Mesenteric fat pad (tissue), 1 donor: Measurements from ENCODE around the gene DCAF17. TPM values are rescaled to one million over a fixed set of nuclear protein-coding genes. Genes with fewer than 3 reads are reported as not detected.
"Not testable (repeated sequence)": the region's sequence is repeated elsewhere in the genome, so short reads cannot be mapped to it uniquely, and the experiment has no call there.

ENCODE experiments used
- DNase-seq: peaks from one replicate; pipeline ENCODE4 v3.0.0-alpha.2; 2020; ENCODE audit warnings: low spot score
- total RNA-seq: library from RNA; stranded (reverse); fragmentation: NEBNext Ultra II Directional; extraction: Animal tissue kit (Norgen Biotek cat#: 25700); gene quantifications from one replicate; pipeline ENCODE4 v1.2.1, GENCODE V29; 2021
- donor health status: DM: yes; HTN: yes; CAD: no.

The DCAF17 gene
- total RNA-seq, 1 donor from 2014 or later: 10.9 TPM

DNA sequence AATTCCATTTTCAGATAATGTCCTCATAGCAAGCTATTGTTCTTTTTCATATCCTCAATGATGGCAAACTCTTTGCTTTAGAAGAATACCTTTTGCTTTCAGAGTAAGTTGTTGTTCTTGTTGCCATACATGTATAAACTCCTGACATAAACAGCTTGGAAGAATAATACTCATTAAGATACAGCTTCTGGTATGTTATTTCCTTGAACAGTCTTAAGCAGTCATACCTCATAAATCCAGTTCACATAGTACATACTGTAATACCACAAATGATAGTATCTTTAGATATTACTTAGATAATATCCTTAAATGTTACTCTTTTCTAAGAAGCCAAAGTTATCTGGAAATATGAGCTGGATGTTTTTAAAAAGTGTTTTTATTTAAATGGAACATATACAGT is 23.4 kb upstream of the DCAF17 start:
- DNase-seq: no peak

DNA sequence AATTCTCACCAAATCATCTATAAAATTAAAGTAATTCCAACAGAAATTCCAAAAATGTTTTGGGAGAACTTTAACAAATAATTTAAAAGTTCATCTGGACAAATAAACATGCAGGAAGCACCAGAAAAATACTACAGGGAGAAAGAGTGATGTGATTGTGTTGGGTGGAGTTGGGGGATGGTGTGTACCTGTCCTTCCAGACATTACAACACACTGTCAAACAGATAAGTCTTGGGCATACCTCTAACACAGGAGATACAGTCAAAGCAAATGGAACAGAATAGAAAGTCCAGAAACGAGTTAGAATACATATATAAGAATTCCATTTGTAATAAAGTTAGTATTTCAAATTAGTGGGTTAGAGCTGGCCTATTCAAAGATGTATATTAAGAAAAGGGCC is 22.8 kb upstream of the DCAF17 start:
- no peak for DNase-seq

GRCh38 chr2:171411791-171412483 is 22.1 kb upstream of the DCAF17 start:
- no peak for DNase-seq

DNA sequence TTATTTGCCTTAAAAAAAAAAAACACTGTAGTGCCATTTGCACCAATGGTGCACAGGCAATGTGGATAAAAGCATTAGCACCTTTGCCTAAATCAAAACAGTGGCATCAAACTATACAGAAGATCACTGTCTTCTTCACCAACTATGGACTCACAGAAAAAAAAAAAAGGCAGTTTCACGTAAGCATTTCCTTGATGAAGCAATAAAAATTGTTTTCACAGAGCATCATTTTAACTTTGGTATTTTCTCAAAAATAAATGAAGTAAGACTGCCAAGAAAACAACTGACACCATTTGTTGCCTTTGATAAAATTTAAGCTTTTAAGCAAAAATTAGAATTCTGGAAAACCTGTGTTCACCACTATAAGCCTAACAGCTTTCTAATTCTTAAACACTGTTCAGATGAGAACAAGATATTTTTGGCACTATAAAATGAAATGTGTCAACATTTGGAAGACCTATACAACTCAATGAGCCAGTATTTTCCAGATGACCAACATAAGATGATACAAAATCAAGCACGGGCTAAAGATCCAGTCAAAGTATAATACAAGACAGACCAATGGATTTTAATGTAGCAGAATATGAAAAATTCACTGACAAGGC is 21.4 kb upstream of the DCAF17 start:
- DNase-seq: no peak

- DNase-seq: not testable (repeated sequence)
These were observed 19.4 kb upstream of the DCAF17 start for GRCh38 chr2:171414645-171415044.

- DNase-seq: no peak
These were observed 17.8 kb upstream of the DCAF17 start for GRCh38 chr2:171416009-171416926.

DNA sequence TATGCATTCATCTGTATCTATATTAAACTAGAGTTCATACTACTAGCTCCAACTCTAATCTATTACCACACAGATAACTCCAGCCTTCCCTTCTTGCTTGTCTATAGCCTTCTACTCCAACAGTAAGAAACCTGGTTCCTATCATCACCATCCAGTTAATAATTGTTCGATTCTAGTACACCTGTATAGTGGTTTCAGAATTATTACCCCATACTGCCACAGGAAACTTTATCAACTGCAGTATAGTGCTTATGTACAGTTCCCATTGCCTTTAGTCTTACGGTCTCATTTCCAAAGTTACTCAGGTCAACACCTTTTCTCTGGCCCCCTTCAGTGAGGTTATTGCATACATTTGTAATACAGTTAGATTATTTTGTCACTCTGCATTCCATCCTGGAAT is 14.7 kb upstream of the DCAF17 start:
- DNase-seq: no peak

DNA sequence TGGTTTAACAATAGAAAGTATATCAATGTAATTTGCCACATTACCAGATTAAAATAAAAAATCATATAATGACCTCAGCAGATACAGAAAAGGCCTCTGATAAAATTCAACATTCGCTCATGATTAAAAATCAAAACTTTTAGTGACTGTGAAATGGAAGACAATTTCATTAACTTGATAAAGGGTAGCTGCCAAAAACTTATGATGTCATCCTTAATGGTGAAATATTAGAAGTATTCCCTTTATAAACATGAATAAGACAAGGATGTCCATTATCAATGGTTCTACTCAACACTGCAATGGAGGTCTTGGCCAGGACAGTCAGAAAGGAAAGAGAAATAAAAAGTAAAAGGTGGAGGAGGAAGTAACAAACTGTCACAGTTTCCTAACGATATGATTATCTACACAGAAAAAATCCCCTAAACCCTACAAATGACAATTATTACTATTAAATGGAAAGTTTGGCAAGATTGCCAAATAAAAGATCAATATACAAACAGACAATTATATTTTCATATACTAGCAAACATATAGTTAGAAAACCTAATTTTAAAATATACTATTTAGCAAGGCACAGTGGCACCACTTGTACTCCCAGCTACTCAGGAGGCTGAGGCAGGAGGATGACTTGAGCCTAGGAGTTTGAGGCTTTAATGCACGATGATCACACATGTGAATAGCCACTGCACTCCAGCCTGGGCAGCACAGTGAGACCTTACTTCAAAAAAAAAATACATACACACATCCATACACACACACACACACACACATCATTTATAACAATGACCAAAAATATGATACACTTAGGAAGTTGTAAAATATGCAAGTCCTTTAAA is 13.1 kb upstream of the DCAF17 start:
- no peak for DNase-seq

DNA sequence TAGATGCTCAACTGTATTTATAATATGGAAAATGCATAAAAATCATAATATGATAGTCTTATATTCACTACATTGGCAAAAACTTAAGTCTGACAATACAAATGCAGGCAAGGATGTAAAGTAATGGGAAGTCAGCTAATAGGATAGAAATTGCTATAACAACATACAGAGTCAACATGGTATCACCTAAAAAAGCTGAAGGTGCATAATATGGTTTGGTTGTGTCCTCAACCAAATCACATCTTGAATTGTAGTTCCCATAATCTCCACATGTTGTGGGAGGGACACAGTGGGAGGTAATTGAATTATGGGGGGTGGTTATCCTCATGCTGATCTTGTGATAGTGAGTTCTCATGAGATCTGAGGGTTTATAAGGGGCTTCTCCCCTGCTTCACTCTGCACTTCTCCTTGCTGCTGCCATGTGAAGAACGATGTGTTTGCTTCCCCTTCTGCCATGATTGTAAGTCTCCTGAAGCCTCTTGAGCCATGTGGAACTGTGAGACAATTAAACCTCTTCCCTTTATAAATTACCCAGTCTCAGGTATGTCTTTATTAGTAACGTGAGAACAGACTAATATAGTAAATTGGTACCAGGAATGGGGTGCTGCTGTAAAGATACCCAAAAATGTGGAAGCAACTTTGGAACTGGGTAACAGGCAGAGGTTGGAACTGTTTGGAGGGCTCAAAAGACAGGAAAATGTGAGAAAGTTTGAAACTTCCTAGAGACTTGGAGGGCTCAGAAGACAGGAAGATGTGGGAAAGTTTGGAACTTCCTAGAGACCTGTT is 11.1 kb upstream of the DCAF17 start:
- DNase-seq: not testable (repeated sequence)

- no peak for DNase-seq
These were observed 3.3 kb upstream of the DCAF17 start for GRCh38 chr2:171430516-171431410.

GRCh38 chr2:171431677-171432167 is 2.3 kb upstream of the DCAF17 start:
- no peak for DNase-seq

GRCh38 chr2:171432206-171432968 is 1.6 kb upstream of the DCAF17 start:
- DNase-seq: no peak

GRCh38 chr2:171432969-171433762 is 860 bp upstream of the DCAF17 start:
- no peak for DNase-seq

- DNase-seq: no peak
These were observed 338 bp upstream of the DCAF17 start, which contains the start of gene METTL8 for GRCh38 chr2:171433763-171434012. METTL8 (minus strand) TSS chr2:171433990; CDS start chr2:171392185, 41,805 bp downstream.

DNA sequence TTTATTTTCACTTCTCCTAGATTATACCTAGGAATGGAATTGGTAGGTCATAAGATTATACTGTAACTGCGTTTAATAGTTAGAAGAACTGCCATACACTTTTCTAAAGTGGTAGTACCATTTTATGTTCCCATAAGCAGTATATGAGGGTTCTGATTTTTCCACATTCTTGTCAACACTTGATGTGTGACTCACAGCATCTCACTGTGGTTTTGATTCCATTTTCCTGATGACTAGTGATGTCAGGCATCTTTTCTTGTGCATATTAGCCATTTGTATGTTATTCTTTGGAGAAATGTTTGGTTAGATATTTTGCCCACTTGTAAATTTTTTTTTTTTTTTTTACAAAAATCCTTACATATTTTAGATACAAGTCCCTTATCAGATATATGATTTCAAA is 2.3 kb downstream of the DCAF17 start:
- DNase-seq: no peak

DNA sequence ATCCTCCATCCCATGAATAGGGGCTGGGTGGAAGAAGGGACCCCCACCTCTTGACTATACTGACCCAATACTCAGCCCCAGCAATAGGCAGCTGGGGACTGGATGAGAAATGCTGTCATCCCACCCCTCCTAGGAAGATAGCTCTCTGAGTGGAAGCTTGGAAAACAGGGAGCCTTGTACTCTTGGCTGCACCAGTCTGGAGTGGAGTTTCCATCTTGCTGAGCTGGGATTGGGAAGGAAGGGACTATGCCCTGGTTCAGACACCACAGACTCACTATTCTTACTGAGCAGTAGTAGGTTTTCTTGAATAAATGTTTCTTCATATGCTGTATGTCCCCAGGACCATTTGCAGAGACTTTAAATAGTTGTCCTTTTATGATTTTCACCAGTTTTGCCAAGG is 7.4 kb downstream of the DCAF17 start:
- no peak for DNase-seq

DNA sequence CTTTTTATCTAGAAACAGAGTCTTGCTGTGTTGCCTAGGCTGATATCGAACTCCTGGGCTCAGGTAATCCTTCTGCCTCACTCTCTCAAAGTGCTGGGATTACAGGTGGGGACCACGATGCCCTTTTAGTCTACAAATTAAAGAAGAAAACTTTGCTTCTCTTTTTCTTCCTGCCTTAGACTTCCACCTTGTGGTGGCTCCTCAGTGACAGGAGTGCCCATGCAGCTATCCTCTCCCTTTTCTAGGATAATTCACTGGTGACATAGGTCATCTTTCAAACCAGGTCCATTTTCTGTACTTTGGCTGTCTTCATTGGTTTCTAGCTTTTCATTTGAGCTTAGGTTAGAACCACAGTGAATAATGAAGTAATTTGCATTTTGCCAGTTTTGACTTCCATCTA is 13.6 kb downstream of the DCAF17 start:
- DNase-seq: no peak

DNA sequence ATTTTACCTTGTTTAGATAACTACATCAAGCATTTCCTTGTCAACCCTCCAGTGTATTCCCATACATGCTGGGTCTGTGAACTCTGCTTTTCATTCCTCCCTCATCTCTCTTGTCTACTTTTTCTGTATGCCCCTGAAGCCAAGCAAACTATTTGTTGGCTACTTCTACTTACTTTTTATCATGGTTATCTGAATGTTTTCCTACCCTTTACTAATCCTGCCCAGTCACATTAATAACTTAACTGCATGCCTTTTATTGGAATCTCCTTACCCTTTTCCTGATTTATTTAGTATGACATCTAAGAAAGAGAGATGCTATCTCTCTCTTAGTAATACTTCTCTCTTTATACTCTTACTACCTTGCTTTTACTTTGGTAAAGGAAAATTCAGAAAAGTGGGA is 17.0 kb downstream of the DCAF17 start:
- DNase-seq: no peak
